HepG2 (cell line): Measurements from ENCODE around the gene ANKRD40. TPM values are rescaled to one million over a fixed set of nuclear protein-coding genes. Genes with fewer than 3 reads are reported as not detected.

Source experiments
- DPF2 ChIP-seq: sonication (generic); formaldehyde crosslinking; IDR thresholded peaks from 2 replicates; pipeline ENCODE4 v1.4.0; 2020; ENCODE audit warnings: mild to moderate bottlenecking, low read depth, missing genetic modification reagents, borderline replicate concordance
- FIP1L1 ChIP-seq: fragments of 200-400 bp; formaldehyde crosslinking; IDR thresholded peaks from 2 replicates; pipeline ENCODE4 v1.6.1; 2018; ENCODE audit warnings: low read depth, mild to moderate bottlenecking, low read length, moderate library complexity, borderline replicate concordance; ENCODE audit not compliant: insufficient read depth
- FOSL1 ChIP-seq: sonication (generic); formaldehyde crosslinking; IDR thresholded peaks from 2 replicates; pipeline ENCODE4 v1.9.0; 2021; ENCODE audit warnings: missing genetic modification reagents, borderline replicate concordance
- HIVEP1 ChIP-seq: sonication (generic); formaldehyde crosslinking; IDR thresholded peaks from 2 replicates; pipeline ENCODE4 v1.4.0; 2020; ENCODE audit warnings: mild to moderate bottlenecking, missing genetic modification reagents
- IRX3 ChIP-seq: sonication (generic); formaldehyde crosslinking; IDR thresholded peaks from 2 replicates; pipeline ENCODE4 v1.8.1; 2023; ENCODE audit warnings: mild to moderate bottlenecking, low read depth, missing genetic modification reagents, borderline replicate concordance
- RAD51 ChIP-seq: fragments of 450-650 bp; IDR thresholded peaks from 2 replicates; pipeline ENCODE4 v1.6.1; 2016; ENCODE audit warnings: borderline replicate concordance
- SRSF4 ChIP-seq: fragments of 200-400 bp; formaldehyde crosslinking; IDR thresholded peaks from one replicate; pipeline ENCODE4 v1.6.1; 2018; ENCODE audit warnings: mild to moderate bottlenecking, low read depth, low read length, moderate library complexity; ENCODE audit not compliant: poor library complexity, severe bottlenecking
- ZFP36L2 ChIP-seq: sonication (generic); formaldehyde crosslinking; IDR thresholded peaks from 2 replicates; pipeline ENCODE4 v1.4.0; 2020; ENCODE audit warnings: missing genetic modification reagents
- ZNF251 ChIP-seq: sonication (generic); formaldehyde crosslinking; IDR thresholded peaks from 2 replicates; pipeline ENCODE4 v1.9.0; 2021; ENCODE audit warnings: mild to moderate bottlenecking, missing genetic modification reagents
- ZNF337 ChIP-seq: sonication (generic); formaldehyde crosslinking; IDR thresholded peaks from 2 replicates; pipeline ENCODE4 v1.5.1; 2020; ENCODE audit warnings: missing genetic modification reagents, low read depth, mild to moderate bottlenecking, borderline replicate concordance
- ZNF484 ChIP-seq: sonication (generic); formaldehyde crosslinking; IDR thresholded peaks from 2 replicates; pipeline ENCODE4 v1.5.1; 2020; ENCODE audit warnings: mild to moderate bottlenecking, low read depth, missing genetic modification reagents, borderline replicate concordance
- ZNF598 ChIP-seq: sonication (generic); formaldehyde crosslinking; IDR thresholded peaks from 2 replicates; pipeline ENCODE4 v1.5.1; 2020; ENCODE audit warnings: mild to moderate bottlenecking, missing genetic modification reagents, borderline replicate concordance
- polyA plus RNA-seq, 8 experiments: library from polyadenylated mRNA; depleted of rRNA in 3 of 8; stranded (reverse) in 7 of 8; unstranded in 1 of 8; fragments of >200 nt; fragmentation: Illumina TruSeq in 4 of 8; extraction: Trizol in 4 of 8; gene quantifications; 2 replicates each; pipeline versions ENCODE4 v1.2.1 to v1.2.3, GENCODE V29; 2011 to 2016; ENCODE audit warnings: low read depth in 4 of 8, missing spikeins in 1 of 8, mixed read lengths in 1 of 8; ENCODE audit not compliant: insufficient read depth in 1 of 8
- total RNA-seq, 5 experiments: library from RNA; depleted of rRNA; stranded (reverse); fragments of >200 nt; fragmentation: Illumina TruSeq; extraction: Trizol; gene quantifications; 2 replicates each; pipeline ENCODE4 v1.2.3, GENCODE V29; 2016; ENCODE audit warnings: low read depth in 1 of 5
- TF ChIP-seq, protein P1 (sequence below): sonication (generic); formaldehyde crosslinking; IDR thresholded peaks from 2 replicates; pipeline ENCODE4 v1.5.1; 2020; ENCODE audit warnings: mild to moderate bottlenecking, missing genetic modification reagents, moderate library complexity
- TF ChIP-seq, protein P2 (sequence below): sonication (generic); formaldehyde crosslinking; conservative IDR thresholded peaks from 2 replicates; pipeline ENCODE4 v1.4.0; 2020; ENCODE audit warnings: missing genetic modification reagents
- TF ChIP-seq, protein P3 (sequence below): sonication (generic); formaldehyde crosslinking; IDR thresholded peaks from 2 replicates; pipeline ENCODE4 v1.5.0; 2020; ENCODE audit warnings: mild to moderate bottlenecking, missing genetic modification reagents
- TF ChIP-seq, protein P4 (sequence below): sonication (generic); formaldehyde crosslinking; IDR thresholded peaks from 2 replicates; pipeline ENCODE4 v1.4.0; 2020; ENCODE audit warnings: missing genetic modification reagents, borderline replicate concordance

ANKRD40 gene
- total and polyA plus RNA-seq, 2 of the 13 experiments (the other 11 are each of a cell fraction or from before 2014, with no cell fraction given), result 35.0 to 46.4 TPM

DNA sequence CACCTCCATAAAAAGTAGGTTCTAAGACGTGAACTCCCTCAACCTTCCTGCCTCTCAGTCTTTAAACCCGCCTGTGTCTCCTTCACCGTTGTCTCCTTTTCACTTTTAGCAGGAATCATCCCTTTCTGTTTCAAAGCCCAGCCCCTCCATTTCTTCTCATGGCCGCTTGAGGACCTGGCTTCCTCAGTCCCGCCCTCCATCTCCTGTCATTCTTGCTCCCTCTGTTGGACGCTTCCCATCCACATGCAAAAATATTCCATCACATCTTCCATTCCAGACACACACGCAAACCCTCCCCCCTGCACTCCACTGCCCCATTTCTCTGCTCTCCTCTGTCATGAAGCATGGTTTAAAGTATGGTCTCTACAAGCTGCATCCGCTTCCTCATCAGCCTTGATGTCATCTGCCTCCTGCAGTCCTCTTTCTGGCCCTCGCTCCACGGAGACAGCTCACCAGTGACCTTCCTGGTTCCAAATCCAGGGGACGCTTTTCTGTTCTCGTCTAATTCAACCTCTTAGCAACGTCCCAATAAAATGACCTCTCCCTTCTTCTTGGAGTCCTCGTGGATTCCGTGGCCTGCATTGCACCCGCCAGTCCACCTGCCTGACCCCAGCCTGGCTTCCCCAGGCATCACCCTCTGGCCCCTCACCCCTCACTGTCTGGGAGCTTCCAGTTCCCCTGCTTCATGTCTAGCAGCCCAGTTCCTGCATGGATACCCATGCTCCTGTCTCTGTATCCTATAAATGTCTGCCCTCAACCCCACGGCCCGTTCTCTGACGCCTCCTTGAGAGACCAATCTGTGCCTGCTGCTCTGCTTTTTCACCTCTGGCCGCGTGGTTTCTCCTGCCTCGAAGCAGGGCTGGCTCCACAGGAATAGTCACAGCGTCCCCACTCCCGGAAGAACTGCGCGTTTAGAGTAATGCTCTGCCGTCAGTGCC is 26.2 kb downstream of the ANKRD40 start (continued):
- TF ChIP-seq RAD51 (no peak), ZFP36L2 (CRISPR knock-in tag) (no peak), FOSL1 (CRISPR knock-in tag) (no peak), FIP1L1 (no peak), ZNF484 (CRISPR knock-in tag) (no peak), DPF2 (CRISPR knock-in tag) (no peak), HIVEP1 (CRISPR knock-in tag) (no peak; the same call in 1 of the 2 replicates), SRSF4 (no peak), IRX3 (CRISPR knock-in tag) (no peak), ZNF598 (CRISPR knock-in tag) (no peak), ZNF251 (CRISPR knock-in tag) (no peak), ZNF337 (CRISPR knock-in tag) (no peak)
- TF ChIP-seq, protein P1, sequence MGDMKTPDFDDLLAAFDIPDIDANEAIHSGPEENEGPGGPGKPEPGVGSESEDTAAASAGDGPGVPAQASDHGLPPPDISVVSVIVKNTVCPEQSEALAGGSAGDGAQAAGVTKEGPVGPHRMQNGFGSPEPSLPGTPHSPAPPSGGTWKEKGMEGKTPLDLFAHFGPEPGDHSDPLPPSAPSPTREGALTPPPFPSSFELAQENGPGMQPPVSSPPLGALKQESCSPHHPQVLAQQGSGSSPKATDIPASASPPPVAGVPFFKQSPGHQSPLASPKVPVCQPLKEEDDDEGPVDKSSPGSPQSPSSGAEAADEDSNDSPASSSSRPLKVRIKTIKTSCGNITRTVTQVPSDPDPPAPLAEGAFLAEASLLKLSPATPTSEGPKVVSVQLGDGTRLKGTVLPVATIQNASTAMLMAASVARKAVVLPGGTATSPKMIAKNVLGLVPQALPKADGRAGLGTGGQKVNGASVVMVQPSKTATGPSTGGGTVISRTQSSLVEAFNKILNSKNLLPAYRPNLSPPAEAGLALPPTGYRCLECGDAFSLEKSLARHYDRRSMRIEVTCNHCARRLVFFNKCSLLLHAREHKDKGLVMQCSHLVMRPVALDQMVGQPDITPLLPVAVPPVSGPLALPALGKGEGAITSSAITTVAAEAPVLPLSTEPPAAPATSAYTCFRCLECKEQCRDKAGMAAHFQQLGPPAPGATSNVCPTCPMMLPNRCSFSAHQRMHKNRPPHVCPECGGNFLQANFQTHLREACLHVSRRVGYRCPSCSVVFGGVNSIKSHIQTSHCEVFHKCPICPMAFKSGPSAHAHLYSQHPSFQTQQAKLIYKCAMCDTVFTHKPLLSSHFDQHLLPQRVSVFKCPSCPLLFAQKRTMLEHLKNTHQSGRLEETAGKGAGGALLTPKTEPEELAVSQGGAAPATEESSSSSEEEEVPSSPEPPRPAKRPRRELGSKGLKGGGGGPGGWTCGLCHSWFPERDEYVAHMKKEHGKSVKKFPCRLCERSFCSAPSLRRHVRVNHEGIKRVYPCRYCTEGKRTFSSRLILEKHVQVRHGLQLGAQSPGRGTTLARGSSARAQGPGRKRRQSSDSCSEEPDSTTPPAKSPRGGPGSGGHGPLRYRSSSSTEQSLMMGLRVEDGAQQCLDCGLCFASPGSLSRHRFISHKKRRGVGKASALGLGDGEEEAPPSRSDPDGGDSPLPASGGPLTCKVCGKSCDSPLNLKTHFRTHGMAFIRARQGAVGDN (CRISPR knock-in tag), result peak; percentile 21; the same call in 1 of the 2 replicates
- TF ChIP-seq, protein P2, sequence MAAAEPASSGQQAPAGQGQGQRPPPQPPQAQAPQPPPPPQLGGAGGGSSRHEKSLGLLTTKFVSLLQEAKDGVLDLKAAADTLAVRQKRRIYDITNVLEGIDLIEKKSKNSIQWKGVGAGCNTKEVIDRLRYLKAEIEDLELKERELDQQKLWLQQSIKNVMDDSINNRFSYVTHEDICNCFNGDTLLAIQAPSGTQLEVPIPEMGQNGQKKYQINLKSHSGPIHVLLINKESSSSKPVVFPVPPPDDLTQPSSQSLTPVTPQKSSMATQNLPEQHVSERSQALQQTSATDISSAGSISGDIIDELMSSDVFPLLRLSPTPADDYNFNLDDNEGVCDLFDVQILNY (CRISPR knock-in tag), result no peak
- TF ChIP-seq, protein P3, sequence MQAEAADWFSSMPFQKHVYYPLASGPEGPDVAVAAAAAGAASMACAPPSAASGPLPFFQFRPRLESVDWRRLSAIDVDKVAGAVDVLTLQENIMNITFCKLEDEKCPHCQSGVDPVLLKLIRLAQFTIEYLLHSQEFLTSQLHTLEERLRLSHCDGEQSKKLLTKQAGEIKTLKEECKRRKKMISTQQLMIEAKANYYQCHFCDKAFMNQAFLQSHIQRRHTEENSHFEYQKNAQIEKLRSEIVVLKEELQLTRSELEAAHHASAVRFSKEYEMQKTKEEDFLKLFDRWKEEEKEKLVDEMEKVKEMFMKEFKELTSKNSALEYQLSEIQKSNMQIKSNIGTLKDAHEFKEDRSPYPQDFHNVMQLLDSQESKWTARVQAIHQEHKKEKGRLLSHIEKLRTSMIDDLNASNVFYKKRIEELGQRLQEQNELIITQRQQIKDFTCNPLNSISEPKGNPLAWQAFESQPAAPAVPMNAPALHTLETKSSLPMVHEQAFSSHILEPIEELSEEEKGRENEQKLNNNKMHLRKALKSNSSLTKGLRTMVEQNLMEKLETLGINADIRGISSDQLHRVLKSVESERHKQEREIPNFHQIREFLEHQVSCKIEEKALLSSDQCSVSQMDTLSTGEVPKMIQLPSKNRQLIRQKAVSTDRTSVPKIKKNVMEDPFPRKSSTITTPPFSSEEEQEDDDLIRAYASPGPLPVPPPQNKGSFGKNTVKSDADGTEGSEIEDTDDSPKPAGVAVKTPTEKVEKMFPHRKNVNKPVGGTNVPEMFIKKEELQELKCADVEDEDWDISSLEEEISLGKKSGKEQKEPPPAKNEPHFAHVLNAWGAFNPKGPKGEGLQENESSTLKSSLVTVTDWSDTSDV (CRISPR knock-in tag), result no peak
- TF ChIP-seq, protein P4, sequence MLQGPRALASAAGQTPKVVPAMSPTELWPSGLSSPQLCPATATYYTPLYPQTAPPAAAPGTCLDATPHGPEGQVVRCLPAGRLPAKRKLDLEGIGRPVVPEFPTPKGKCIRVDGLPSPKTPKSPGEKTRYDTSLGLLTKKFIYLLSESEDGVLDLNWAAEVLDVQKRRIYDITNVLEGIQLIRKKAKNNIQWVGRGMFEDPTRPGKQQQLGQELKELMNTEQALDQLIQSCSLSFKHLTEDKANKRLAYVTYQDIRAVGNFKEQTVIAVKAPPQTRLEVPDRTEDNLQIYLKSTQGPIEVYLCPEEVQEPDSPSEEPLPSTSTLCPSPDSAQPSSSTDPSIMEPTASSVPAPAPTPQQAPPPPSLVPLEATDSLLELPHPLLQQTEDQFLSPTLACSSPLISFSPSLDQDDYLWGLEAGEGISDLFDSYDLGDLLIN (CRISPR knock-in tag), result no peak
